K562 (cell line): ENCODE measurements around the gene DERL3. TPM values are rescaled to one million over a fixed set of nuclear protein-coding genes. Genes with fewer than 3 reads are reported as not detected.

Source experiments
- ADNP ChIP-seq: fragments of 200-800 bp; sonication (Bioruptor generic); IDR thresholded peaks from 2 replicates; pipeline ENCODE4 v1.6.1; 2016; ENCODE audit warnings: missing genetic modification characterization, missing compliant biosample characterization
- BDP1 ChIP-seq: IDR thresholded peaks from 3 replicates; pipeline ENCODE4 v1.6.1; 2011; ENCODE audit not compliant: insufficient read length, insufficient read depth
- CC2D1A ChIP-seq: fragments of 450-650 bp; IDR thresholded peaks from 2 replicates; pipeline ENCODE4 v1.6.1; 2017; ENCODE audit warnings: mild to moderate bottlenecking
- DACH1 ChIP-seq: fragments of 450-650 bp; IDR thresholded peaks from 2 replicates; pipeline ENCODE4 v1.6.1; 2018; ENCODE audit not compliant: partially characterized antibody
- GTF2B ChIP-seq: IDR thresholded peaks from 2 replicates; pipeline ENCODE4 v1.6.1; 2011; ENCODE audit not compliant: insufficient read length; ENCODE audit errors: extremely low read depth
- NEUROD1 ChIP-seq: fragments of 150-350 bp; IDR thresholded peaks from 2 replicates; pipeline ENCODE4 v1.6.1; 2014; ENCODE audit warnings: borderline replicate concordance, low read length, low read depth; ENCODE audit not compliant: partially characterized antibody
- NRF1 ChIP-seq, 2 experiments: fragments of 450-650 bp; IDR thresholded peaks in 1 of 2; conservative IDR thresholded peaks in 1 of 2; 2 replicates each; pipeline ENCODE4 v1.6.1; 2014; ENCODE audit warnings: mild to moderate bottlenecking in 2 of 2
- ZNF197 ChIP-seq: fragments of 200-800 bp; sonication (Bioruptor generic); IDR thresholded peaks from 2 replicates; pipeline ENCODE4 v1.6.1; 2016; ENCODE audit warnings: low read depth, missing genetic modification characterization, missing compliant biosample characterization
- ZNF41 ChIP-seq: fragments of 250-450 bp; sonication (Bioruptor Pico); conservative IDR thresholded peaks from 2 replicates; pipeline ENCODE4 v1.4.0; 2020; ENCODE audit warnings: mild to moderate bottlenecking
- ZNF780A ChIP-seq: fragments of 250-450 bp; sonication (Bioruptor Pico); IDR thresholded peaks from 2 replicates; pipeline ENCODE4 v1.5.0; 2021; ENCODE audit warnings: mild to moderate bottlenecking
- polyA plus RNA-seq, 8 experiments: library from polyadenylated mRNA; depleted of rRNA in 4 of 8; stranded (reverse) in 5 of 8; unstranded in 3 of 8; fragments of >200 nt; fragmentation: Nextera tagmentation in 2 of 8; fragmentation: Illumina TruSeq in 1 of 8; extraction: Ambion mirVana in 2 of 8; extraction: Trizol in 1 of 8; gene quantifications; 2 replicates each; pipeline versions ENCODE4 v1.2.1 to v1.2.3, GENCODE V29; 2011 to 2014; ENCODE audit warnings: inconsistent platforms in 1 of 8, missing spikeins in 1 of 8
- total RNA-seq, 7 experiments: library from RNA; depleted of rRNA in 6 of 7; stranded (reverse); fragments of >200 nt in 6 of 7; fragmentation: Illumina TruSeq in 2 of 7; extraction: Trizol in 2 of 7; gene quantifications; 2 replicates each; pipeline versions ENCODE4 v1.2.1 to v1.2.3, GENCODE V29; 2011 to 2021; ENCODE audit warnings: low replicate concordance in 1 of 7
- TF ChIP-seq, protein P1 (sequence below): fragments of 450-650 bp; IDR thresholded peaks from 2 replicates; pipeline ENCODE4 v1.6.1; 2017; ENCODE audit warnings: antibody characterized with exemption, mild to moderate bottlenecking
- TF ChIP-seq, protein P2 (sequence below), 2 experiments: fragments of 450-650 bp; formaldehyde crosslinking in 1 of 2; IDR thresholded peaks; 2 replicates each; pipeline versions ENCODE4 v1.4.0 to v1.6.1; 2014 to 2020; ENCODE audit warnings: mild to moderate bottlenecking in 2 of 2, borderline replicate concordance in 1 of 2, low read depth in 1 of 2
- TF ChIP-seq, protein P3 (sequence below): fragments of 450-650 bp; formaldehyde crosslinking; IDR thresholded peaks from 2 replicates; pipeline ENCODE4 v1.4.0; 2020; ENCODE audit warnings: mild to moderate bottlenecking, moderate library complexity

The DERL3 gene
- total and polyA plus RNA-seq, 9 of the 15 experiments (the other 6 are each of a cell fraction or from before 2014, with no cell fraction given) = 1.3 to 12.4 (median 4.8) TPM

GRCh38 chr22:23862103-23862502, 23.3 kb upstream of the DERL3 start (continued):
- TF ChIP-seq, protein P1, sequence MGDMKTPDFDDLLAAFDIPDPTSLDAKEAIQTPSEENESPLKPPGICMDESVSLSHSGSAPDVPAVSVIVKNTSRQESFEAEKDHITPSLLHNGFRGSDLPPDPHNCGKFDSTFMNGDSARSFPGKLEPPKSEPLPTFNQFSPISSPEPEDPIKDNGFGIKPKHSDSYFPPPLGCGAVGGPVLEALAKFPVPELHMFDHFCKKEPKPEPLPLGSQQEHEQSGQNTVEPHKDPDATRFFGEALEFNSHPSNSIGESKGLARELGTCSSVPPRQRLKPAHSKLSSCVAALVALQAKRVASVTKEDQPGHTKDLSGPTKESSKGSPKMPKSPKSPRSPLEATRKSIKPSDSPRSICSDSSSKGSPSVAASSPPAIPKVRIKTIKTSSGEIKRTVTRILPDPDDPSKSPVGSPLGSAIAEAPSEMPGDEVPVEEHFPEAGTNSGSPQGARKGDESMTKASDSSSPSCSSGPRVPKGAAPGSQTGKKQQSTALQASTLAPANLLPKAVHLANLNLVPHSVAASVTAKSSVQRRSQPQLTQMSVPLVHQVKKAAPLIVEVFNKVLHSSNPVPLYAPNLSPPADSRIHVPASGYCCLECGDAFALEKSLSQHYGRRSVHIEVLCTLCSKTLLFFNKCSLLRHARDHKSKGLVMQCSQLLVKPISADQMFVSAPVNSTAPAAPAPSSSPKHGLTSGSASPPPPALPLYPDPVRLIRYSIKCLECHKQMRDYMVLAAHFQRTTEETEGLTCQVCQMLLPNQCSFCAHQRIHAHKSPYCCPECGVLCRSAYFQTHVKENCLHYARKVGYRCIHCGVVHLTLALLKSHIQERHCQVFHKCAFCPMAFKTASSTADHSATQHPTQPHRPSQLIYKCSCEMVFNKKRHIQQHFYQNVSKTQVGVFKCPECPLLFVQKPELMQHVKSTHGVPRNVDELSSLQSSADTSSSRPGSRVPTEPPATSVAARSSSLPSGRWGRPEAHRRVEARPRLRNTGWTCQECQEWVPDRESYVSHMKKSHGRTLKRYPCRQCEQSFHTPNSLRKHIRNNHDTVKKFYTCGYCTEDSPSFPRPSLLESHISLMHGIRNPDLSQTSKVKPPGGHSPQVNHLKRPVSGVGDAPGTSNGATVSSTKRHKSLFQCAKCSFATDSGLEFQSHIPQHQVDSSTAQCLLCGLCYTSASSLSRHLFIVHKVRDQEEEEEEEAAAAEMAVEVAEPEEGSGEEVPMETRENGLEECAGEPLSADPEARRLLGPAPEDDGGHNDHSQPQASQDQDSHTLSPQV = no peak
- TF ChIP-seq BDP1 = no peak
- TF ChIP-seq ZNF197 (CRISPR knock-in tag) = no peak
- TF ChIP-seq ZNF780A = no peak
- no peak for TF ChIP-seq DACH1
- TF ChIP-seq NEUROD1 = no peak
- no peak for TF ChIP-seq GTF2B
- TF ChIP-seq ADNP (tag) = no peak
- TF ChIP-seq, protein P2, sequence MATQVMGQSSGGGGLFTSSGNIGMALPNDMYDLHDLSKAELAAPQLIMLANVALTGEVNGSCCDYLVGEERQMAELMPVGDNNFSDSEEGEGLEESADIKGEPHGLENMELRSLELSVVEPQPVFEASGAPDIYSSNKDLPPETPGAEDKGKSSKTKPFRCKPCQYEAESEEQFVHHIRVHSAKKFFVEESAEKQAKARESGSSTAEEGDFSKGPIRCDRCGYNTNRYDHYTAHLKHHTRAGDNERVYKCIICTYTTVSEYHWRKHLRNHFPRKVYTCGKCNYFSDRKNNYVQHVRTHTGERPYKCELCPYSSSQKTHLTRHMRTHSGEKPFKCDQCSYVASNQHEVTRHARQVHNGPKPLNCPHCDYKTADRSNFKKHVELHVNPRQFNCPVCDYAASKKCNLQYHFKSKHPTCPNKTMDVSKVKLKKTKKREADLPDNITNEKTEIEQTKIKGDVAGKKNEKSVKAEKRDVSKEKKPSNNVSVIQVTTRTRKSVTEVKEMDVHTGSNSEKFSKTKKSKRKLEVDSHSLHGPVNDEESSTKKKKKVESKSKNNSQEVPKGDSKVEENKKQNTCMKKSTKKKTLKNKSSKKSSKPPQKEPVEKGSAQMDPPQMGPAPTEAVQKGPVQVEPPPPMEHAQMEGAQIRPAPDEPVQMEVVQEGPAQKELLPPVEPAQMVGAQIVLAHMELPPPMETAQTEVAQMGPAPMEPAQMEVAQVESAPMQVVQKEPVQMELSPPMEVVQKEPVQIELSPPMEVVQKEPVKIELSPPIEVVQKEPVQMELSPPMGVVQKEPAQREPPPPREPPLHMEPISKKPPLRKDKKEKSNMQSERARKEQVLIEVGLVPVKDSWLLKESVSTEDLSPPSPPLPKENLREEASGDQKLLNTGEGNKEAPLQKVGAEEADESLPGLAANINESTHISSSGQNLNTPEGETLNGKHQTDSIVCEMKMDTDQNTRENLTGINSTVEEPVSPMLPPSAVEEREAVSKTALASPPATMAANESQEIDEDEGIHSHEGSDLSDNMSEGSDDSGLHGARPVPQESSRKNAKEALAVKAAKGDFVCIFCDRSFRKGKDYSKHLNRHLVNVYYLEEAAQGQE (IDR thresholded peaks at IDR 0.05; ENCODE audit: borderline replicate concordance) = 0 out of 2 replicates have a peak, but pooled peaks have one; percentile 42
- TF ChIP-seq, protein P2 (CRISPR knock-in tag; IDR thresholded peaks at IDR 0.05; ENCODE audit: low read depth) = no peak
- TF ChIP-seq NRF1 (conservative IDR thresholded peaks at IDR 0.05 in 1 of 2, IDR thresholded peaks at IDR 0.05 in 1 of 2) = no peak
- TF ChIP-seq CC2D1A = no peak
- TF ChIP-seq, protein P3, sequence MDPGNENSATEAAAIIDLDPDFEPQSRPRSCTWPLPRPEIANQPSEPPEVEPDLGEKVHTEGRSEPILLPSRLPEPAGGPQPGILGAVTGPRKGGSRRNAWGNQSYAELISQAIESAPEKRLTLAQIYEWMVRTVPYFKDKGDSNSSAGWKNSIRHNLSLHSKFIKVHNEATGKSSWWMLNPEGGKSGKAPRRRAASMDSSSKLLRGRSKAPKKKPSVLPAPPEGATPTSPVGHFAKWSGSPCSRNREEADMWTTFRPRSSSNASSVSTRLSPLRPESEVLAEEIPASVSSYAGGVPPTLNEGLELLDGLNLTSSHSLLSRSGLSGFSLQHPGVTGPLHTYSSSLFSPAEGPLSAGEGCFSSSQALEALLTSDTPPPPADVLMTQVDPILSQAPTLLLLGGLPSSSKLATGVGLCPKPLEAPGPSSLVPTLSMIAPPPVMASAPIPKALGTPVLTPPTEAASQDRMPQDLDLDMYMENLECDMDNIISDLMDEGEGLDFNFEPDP = no peak
- no peak for TF ChIP-seq ZNF41 (CRISPR knock-in tag)
